Testis (tissue), 2 donors: ENCODE data around the gene WDR88.

ENCODE experiments used
- POLR2A ChIP-seq: fragments of 450-650 bp; IDR thresholded peaks from one replicate; pipeline ENCODE4 v1.6.1; 2017; ENCODE audit warnings: antibody characterized with exemption, mild to moderate bottlenecking, moderate library complexity
- TF ChIP-seq, protein P1 (sequence below), 3 experiments: fragments of 450-650 bp in 2 of 3; fragments of 200-600 bp in 1 of 3; sonication (generic) in 1 of 3; IDR thresholded peaks; one replicate each; pipeline ENCODE4 v1.5.1; 2016 to 2019; ENCODE audit warnings: antibody characterized with exemption in 3 of 3, mild to moderate bottlenecking in 2 of 3, moderate library complexity in 1 of 3

DNA sequence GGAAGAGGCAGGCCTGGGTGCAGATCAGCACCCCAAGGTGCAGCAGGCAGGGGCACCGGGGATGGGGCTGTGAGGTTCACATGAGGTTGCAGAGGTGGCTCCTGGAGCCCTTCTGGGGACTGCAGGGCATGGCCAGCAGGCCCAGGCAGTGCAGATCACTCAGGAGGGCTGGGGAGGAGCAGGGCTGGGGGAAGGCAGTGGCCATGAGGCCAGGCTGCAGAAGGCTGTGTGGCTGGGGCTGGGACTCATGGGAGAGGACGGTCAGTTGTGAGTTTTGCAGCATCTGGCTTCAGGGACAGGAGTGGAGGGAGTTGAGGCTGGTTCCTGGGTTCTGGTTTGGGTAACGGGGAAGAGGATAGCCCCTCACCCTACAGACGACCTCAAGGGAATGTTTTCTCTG, 7.3 kb downstream of the WDR88 start:
- TF ChIP-seq, protein P1, sequence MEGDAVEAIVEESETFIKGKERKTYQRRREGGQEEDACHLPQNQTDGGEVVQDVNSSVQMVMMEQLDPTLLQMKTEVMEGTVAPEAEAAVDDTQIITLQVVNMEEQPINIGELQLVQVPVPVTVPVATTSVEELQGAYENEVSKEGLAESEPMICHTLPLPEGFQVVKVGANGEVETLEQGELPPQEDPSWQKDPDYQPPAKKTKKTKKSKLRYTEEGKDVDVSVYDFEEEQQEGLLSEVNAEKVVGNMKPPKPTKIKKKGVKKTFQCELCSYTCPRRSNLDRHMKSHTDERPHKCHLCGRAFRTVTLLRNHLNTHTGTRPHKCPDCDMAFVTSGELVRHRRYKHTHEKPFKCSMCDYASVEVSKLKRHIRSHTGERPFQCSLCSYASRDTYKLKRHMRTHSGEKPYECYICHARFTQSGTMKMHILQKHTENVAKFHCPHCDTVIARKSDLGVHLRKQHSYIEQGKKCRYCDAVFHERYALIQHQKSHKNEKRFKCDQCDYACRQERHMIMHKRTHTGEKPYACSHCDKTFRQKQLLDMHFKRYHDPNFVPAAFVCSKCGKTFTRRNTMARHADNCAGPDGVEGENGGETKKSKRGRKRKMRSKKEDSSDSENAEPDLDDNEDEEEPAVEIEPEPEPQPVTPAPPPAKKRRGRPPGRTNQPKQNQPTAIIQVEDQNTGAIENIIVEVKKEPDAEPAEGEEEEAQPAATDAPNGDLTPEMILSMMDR (IDR thresholded peaks at IDR 0.05) = no peak
- TF ChIP-seq POLR2A = no peak
